ENCODE data around the gene RAB3GAP2.
A peak's percentile ranks its signal among the peaks of the same experiment; 100 is the strongest.
"Not testable (repeated sequence)": the region's sequence is repeated elsewhere in the genome, so short reads cannot be mapped to it uniquely, and the experiment has no call there.

The RAB3GAP2 gene

GRCh38 chr1:220135755-220136154 lies 136.5 kb downstream of the RAB3GAP2 start:
- ATAC-seq (replicated peaks; ENCODE audit: extremely low read depth, poor library complexity, severe bottlenecking): no peak
- Mint-ChIP-seq H3K4me1 (peaks cover 19% of the 10 kb centered on the region), H3K9me3 (no peaks in the 10 kb centered on the region), H3K36me3 (ENCODE audit: insufficient read depth) (peaks cover 58% of the 10 kb centered on the region), H3K27me3 (no peaks in the 10 kb centered on the region), H3K4me3 (no peak overlapping the region), H3K27ac (ENCODE audit: low read depth) (no peak overlapping the region)
- DNase-seq (ENCODE audit: low spot score in 2 of 2): no peak

GRCh38 chr1:220129479-220130210 lies 142.6 kb downstream of the RAB3GAP2 start:
- H3K9me3 Mint-ChIP-seq: peaks cover 6% of the 10 kb centered on the region
- H3K4me3 Mint-ChIP-seq: no peak overlapping the region
- peaks cover 16% of the 10 kb centered on the region for H3K4me1 Mint-ChIP-seq
- ATAC-seq (replicated peaks; ENCODE audit: extremely low read depth, poor library complexity, severe bottlenecking): no peak
- DNase-seq (ENCODE audit: low spot score in 2 of 2): no peak
- H3K27me3 Mint-ChIP-seq: no peaks in the 10 kb centered on the region
- H3K27ac Mint-ChIP-seq (ENCODE audit: low read depth): no peak overlapping the region
- peaks cover 37% of the 10 kb centered on the region for H3K36me3 Mint-ChIP-seq (ENCODE audit: insufficient read depth)

GRCh38 chr1:220127076-220127475 lies 145.2 kb downstream of the RAB3GAP2 start:
- Mint-ChIP-seq H3K36me3 (ENCODE audit: insufficient read depth) (peaks cover 31% of the 10 kb centered on the region), H3K4me1 (peaks cover 7% of the 10 kb centered on the region), H3K27me3 (no peaks in the 10 kb centered on the region), H3K27ac (ENCODE audit: low read depth) (peak overlapping the region; percentile 16), H3K9me3 (peaks cover 6% of the 10 kb centered on the region), H3K4me3 (no peak overlapping the region)
- no peak for ATAC-seq (replicated peaks; ENCODE audit: extremely low read depth, poor library complexity, severe bottlenecking)
- DNase-seq (ENCODE audit: low spot score in 2 of 2): no peak

GRCh38 chr1:220124542-220124941 lies 147.7 kb downstream of the RAB3GAP2 start:
- H3K36me3 Mint-ChIP-seq (ENCODE audit: insufficient read depth): peaks cover 22% of the 10 kb centered on the region
- ATAC-seq (replicated peaks; ENCODE audit: extremely low read depth, poor library complexity, severe bottlenecking): no peak
- no peak overlapping the region for H3K4me3 Mint-ChIP-seq
- no peaks in the 10 kb centered on the region for H3K4me1 Mint-ChIP-seq
- H3K27ac Mint-ChIP-seq (ENCODE audit: low read depth): peak overlapping the region; percentile 68
- no peaks in the 10 kb centered on the region for H3K27me3 Mint-ChIP-seq
- no peak for DNase-seq (ENCODE audit: low spot score in 2 of 2)
- H3K9me3 Mint-ChIP-seq: peaks cover 4% of the 10 kb centered on the region

- Mint-ChIP-seq H3K27ac (ENCODE audit: low read depth) (no peak overlapping the region), H3K4me3 (no peak overlapping the region), H3K9me3 (no peaks in the 10 kb centered on the region), H3K27me3 (no peaks in the 10 kb centered on the region), H3K36me3 (ENCODE audit: insufficient read depth) (peaks cover 18% of the 10 kb centered on the region), H3K4me1 (no peaks in the 10 kb centered on the region)
- DNase-seq (ENCODE audit: low spot score in 2 of 2) (no peak), ATAC-seq (replicated peaks; ENCODE audit: extremely low read depth, poor library complexity, severe bottlenecking) (no peak)
Observed at GRCh38 chr1:220123889-220124288, 148.4 kb downstream of the RAB3GAP2 start.

GRCh38 chr1:220123066-220123465 lies 149.2 kb downstream of the RAB3GAP2 start:
- Mint-ChIP-seq H3K4me3 (no peak overlapping the region), H3K36me3 (ENCODE audit: insufficient read depth) (peaks cover 15% of the 10 kb centered on the region), H3K4me1 (no peaks in the 10 kb centered on the region), H3K27me3 (no peaks in the 10 kb centered on the region), H3K27ac (ENCODE audit: low read depth) (no peak overlapping the region), H3K9me3 (no peaks in the 10 kb centered on the region)
- ATAC-seq (replicated peaks; ENCODE audit: extremely low read depth, poor library complexity, severe bottlenecking): no peak
- DNase-seq (ENCODE audit: low spot score in 2 of 2): no peak

DNA sequence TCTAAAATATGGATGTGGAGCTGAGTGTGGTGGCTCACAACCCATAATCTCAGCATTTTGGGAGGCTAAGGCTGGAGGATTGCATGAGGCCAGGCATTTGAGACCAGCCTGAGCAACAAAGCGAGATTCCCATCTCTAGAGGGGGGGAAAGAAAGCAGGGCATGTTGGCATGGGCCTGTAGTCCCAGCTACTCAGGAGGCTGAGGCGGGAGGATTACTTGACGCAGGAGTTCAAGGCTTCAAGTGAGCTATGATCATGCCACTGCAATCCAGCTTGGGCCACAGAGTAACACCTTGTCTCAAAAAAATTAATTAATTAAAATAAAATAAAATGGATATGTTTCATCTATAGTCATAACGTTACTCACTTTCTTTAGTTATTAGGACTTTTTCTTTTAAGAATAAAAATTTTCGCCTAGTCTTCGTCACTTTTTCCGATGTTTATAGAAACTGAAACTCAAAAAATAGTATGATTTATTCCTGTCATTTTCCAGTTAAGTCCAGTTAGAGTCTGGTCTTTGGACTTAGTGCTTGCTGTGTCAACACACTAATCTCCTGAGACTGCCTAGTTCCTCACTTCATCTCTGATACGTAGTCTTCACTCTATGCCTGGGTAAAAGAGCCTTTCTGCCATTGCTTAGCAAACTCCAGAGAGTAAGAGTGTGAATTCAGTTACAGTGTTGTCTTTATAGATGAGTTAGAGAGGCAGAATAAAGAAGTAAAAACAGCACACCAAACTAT lies 150.3 kb downstream of the RAB3GAP2 start:
- Mint-ChIP-seq H3K27me3 (no peaks in the 10 kb centered on the region), H3K36me3 (ENCODE audit: insufficient read depth) (peaks cover 14% of the 10 kb centered on the region), H3K4me1 (no peaks in the 10 kb centered on the region), H3K27ac (ENCODE audit: low read depth) (no peak overlapping the region), H3K9me3 (no peaks in the 10 kb centered on the region), H3K4me3 (no peak overlapping the region)
- ATAC-seq (replicated peaks; ENCODE audit: extremely low read depth, poor library complexity, severe bottlenecking) (no peak), DNase-seq (ENCODE audit: low spot score in 2 of 2) (no peak)

- ATAC-seq (replicated peaks; ENCODE audit: extremely low read depth, poor library complexity, severe bottlenecking) (no peak), DNase-seq (ENCODE audit: low spot score in 2 of 2) (no peak)
- Mint-ChIP-seq H3K27ac (ENCODE audit: low read depth) (no peak overlapping the region), H3K27me3 (no peaks in the 10 kb centered on the region), H3K36me3 (ENCODE audit: insufficient read depth) (peaks cover 29% of the 10 kb centered on the region), H3K4me3 (no peak overlapping the region), H3K4me1 (peaks cover 2% of the 10 kb centered on the region), H3K9me3 (no peaks in the 10 kb centered on the region)
Observed at GRCh38 chr1:220119043-220119512, 153.2 kb downstream of the RAB3GAP2 start.

DNA sequence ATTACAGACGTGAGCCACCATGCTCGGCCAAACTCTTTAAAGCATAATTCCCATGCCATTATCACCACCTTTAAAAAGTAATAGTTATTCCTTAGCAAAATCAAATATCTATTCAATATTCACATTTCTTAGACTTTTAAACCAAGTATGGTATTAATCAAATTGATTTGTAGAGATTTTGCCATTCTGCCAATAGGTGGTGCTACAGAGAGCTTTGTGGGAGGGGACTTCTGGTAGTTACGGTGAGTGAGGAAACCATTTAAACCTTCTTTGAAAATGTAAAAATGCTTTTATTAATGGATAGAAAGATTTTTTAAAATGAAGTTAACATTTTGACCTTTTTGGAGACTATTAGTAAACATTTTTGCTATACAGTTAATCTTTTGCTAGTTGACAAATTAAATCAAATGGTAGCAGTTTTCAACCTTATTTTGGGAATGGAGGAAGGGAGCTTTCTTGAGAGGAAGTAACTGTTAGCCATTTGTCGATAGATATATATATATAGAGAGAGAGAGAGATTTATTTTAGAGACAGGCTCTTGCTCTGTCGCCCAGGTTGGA lies 159.0 kb downstream of the RAB3GAP2 start:
- peaks cover 10% of the 10 kb centered on the region for H3K4me1 Mint-ChIP-seq
- no peak for DNase-seq (ENCODE audit: low spot score in 2 of 2)
- peak overlapping the region; percentile 26 for H3K4me3 Mint-ChIP-seq
- H3K36me3 Mint-ChIP-seq (ENCODE audit: insufficient read depth): peaks cover 60% of the 10 kb centered on the region
- peak overlapping the region; percentile 63 for H3K27ac Mint-ChIP-seq (ENCODE audit: low read depth)
- H3K27me3 Mint-ChIP-seq: no peaks in the 10 kb centered on the region
- ATAC-seq (replicated peaks; ENCODE audit: extremely low read depth, poor library complexity, severe bottlenecking): peak; percentile 67
- H3K9me3 Mint-ChIP-seq: no peaks in the 10 kb centered on the region

DNA sequence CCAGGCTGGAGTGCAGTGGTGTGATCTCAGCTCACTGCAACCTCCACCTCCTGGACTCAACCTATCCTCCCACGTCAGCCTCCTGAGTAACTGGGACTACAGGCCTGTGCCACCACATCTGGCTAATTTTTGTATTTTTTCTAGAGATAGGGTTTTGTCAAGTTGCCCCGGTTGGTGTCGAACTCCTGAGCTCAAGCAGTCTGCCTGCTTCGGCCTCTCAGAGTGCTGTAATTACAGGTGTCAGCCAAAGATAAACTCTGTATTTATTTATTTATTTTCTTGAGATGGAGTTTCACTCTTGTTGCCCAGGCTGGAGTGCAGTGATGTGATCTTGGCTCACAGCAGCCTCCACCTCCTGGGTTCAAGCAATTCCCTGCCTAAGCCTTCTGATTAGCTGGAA lies 159.7 kb downstream of the RAB3GAP2 start:
- not testable (repeated sequence) for H3K27ac Mint-ChIP-seq (ENCODE audit: low read depth); H3K27me3 Mint-ChIP-seq; DNase-seq (ENCODE audit: low spot score in 2 of 2); H3K9me3 Mint-ChIP-seq; H3K4me3 Mint-ChIP-seq; H3K4me1 Mint-ChIP-seq; ATAC-seq (replicated peaks; ENCODE audit: extremely low read depth, poor library complexity, severe bottlenecking)
- H3K36me3 Mint-ChIP-seq (ENCODE audit: insufficient read depth): peaks cover 64% of the 10 kb centered on the region

GRCh38 chr1:220110473-220110872 lies 161.8 kb downstream of the RAB3GAP2 start:
- not testable (repeated sequence) for ATAC-seq (replicated peaks; ENCODE audit: extremely low read depth, poor library complexity, severe bottlenecking); H3K4me1 Mint-ChIP-seq; DNase-seq (ENCODE audit: low spot score in 2 of 2); H3K4me3 Mint-ChIP-seq; H3K27ac Mint-ChIP-seq (ENCODE audit: low read depth); H3K9me3 Mint-ChIP-seq; H3K27me3 Mint-ChIP-seq
- H3K36me3 Mint-ChIP-seq (ENCODE audit: insufficient read depth): peaks cover 65% of the 10 kb centered on the region

DNA sequence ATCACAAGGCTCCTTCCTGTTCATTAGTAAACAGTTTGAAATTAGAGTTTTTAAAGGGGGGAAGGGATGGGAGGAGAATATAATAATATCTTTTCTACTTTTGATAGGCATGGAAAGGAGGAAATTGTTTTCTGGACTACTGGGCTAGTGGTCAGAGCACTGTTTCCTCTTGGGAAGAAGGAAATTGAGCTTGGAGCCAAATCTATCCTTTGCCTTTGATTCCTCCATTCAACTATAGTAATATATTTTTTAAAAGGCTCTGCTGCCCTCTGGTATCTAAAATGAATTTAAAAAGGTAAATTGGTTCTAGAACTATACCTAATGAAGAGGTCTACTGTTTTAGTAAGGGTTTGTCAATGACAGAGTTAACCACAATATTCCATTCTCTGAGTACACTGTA lies 172.4 kb downstream of the RAB3GAP2 start:
- ATAC-seq (replicated peaks; ENCODE audit: extremely low read depth, poor library complexity, severe bottlenecking) (no peak), DNase-seq (ENCODE audit: low spot score in 2 of 2) (no peak)
- H3K4me1 Mint-ChIP-seq: peaks cover 20% of the 10 kb centered on the region
- no peaks in the 10 kb centered on the region for H3K9me3 Mint-ChIP-seq
- no peak overlapping the region for H3K4me3 Mint-ChIP-seq
- no peak overlapping the region for H3K27ac Mint-ChIP-seq (ENCODE audit: low read depth)
- peaks cover 45% of the 10 kb centered on the region for H3K36me3 Mint-ChIP-seq (ENCODE audit: insufficient read depth)
- H3K27me3 Mint-ChIP-seq: no peaks in the 10 kb centered on the region
